Natural killer cell (primary cell): ENCODE measurements around the gene B4GALT7. TPM values are rescaled to one million over a fixed set of nuclear protein-coding genes. Genes with fewer than 3 reads are reported as not detected.

Experiments
- ATAC-seq, 3 donors: fragments of 150-1000 bp in 2 of 3; fragments of 200-7000 bp in 1 of 3; cut with Tn5 transposase; 1 replicate in 1 of 3; 2 replicates in 2 of 3; pipeline ENCODE4 v1.10.0; 2021; ENCODE audit warnings: mild to moderate bottlenecking in 2 of 3, moderate library complexity in 2 of 3
- DNase-seq, 2 donors: peaks; one replicate each; pipeline versions ENCODE4 v3.0.0 to v3.0.0-alpha.2; 2013 to 2021; ENCODE audit warnings: mixed read lengths in 1 of 2
- H3K27ac ChIP-seq: one replicate; pipeline ENCODE4 v1.5.1; 2013; ENCODE audit warnings: mild to moderate bottlenecking, low read length
- H3K27me3 ChIP-seq: one replicate; pipeline ENCODE4 v1.6.1; 2013; ENCODE audit warnings: low read length; ENCODE audit not compliant: control insufficient read depth, insufficient read depth
- H3K36me3 ChIP-seq: one replicate; pipeline ENCODE4 v1.6.1; 2013; ENCODE audit warnings: low read length; ENCODE audit not compliant: control insufficient read depth, insufficient read depth
- H3K4me1 ChIP-seq: one replicate; pipeline ENCODE4 v1.6.1; 2013; ENCODE audit warnings: low read length; ENCODE audit not compliant: control insufficient read depth, insufficient read depth
- H3K4me3 ChIP-seq: one replicate; pipeline ENCODE4 v1.5.1; 2013; ENCODE audit warnings: low read length
- H3K9me3 ChIP-seq: one replicate; pipeline ENCODE4 v1.6.1; 2013; ENCODE audit warnings: low read length; ENCODE audit not compliant: control insufficient read depth, insufficient read depth
- H3K27ac Mint-ChIP-seq, 2 donors: one replicate each; pipeline ENCODE4 v1.8.0; 2022; ENCODE audit warnings: mild to moderate bottlenecking in 2 of 2, mixed read lengths in 2 of 2, moderate library complexity in 1 of 2
- H3K27me3 Mint-ChIP-seq, 2 donors: one replicate each; pipeline ENCODE4 v1.8.0; 2022; ENCODE audit warnings: low read depth in 2 of 2, mixed read lengths in 2 of 2
- H3K36me3 Mint-ChIP-seq: one replicate; pipeline ENCODE4 v1.8.0; 2022; ENCODE audit warnings: mixed read lengths
- H3K4me1 Mint-ChIP-seq, 2 donors: one replicate each; pipeline ENCODE4 v1.8.0; 2022; ENCODE audit warnings: mixed read lengths in 2 of 2
- H3K4me3 Mint-ChIP-seq: one replicate; pipeline ENCODE4 v1.8.0; 2022; ENCODE audit warnings: mild to moderate bottlenecking, moderate library complexity, mixed read lengths
- H3K9me3 Mint-ChIP-seq, 2 donors: one replicate each; pipeline ENCODE4 v1.8.0; 2022; ENCODE audit warnings: mixed read lengths in 2 of 2
- CTCF ChIP-seq: fragments of 200-600 bp; IDR thresholded peaks from one replicate; pipeline ENCODE4 v1.8.0; 2022; ENCODE audit warnings: antibody characterized with exemption
- WGBS: methylation state at CpG from one replicate; pipeline ENCODE4 v1.1.7; 2013; ENCODE audit warnings: missing lambda C conversion rate; ENCODE audit not compliant: insufficient coverage; 5-methylcytosine and 5-hydroxymethylcytosine counted together
- intact Hi-C: fragments of 100-400 bp; cut with micrococcal nuclease; formaldehyde crosslinking; loops from one replicate; pipeline ENCODE4 v1.14.2; 2022
- total RNA-seq, 4 donors: library from RNA; stranded (reverse); fragments of 120-200 nt in 1 of 4; gene quantifications; one replicate each; pipeline versions ENCODE4 v1.2.3 to v1.2.4, GENCODE V29; 2013 to 2022

Gene B4GALT7
- total RNA-seq, 3 donors from 2014 or later (not counting 1 experiment from before 2014, with no cell fraction given), result 28.7 to 38.5 (median 28.7) TPM

- H3K9me3 Mint-ChIP-seq, result no peaks in the 10 kb centered on the region
- Histone ChIP-seq H3K4me3 (no peak overlapping the region), H3K27ac (no peak overlapping the region), H3K36me3 (no peaks in the 10 kb centered on the region), H3K4me1 (peaks cover 21% of the 10 kb centered on the region), H3K9me3 (no peaks in the 10 kb centered on the region), H3K27me3 (no peaks in the 10 kb centered on the region)
- 97% methylated on average over 9 of the region's 13 CpGs for WGBS
- intact Hi-C loops, result no loop called here
- peaks cover 29 to 47% of the 10 kb centered on the region in 2 donors for H3K4me1 Mint-ChIP-seq
- no peak overlapping the region for H3K27ac Mint-ChIP-seq
- ATAC-seq (no peak), DNase-seq (no peak)
- no peaks in the 10 kb centered on the region for H3K36me3 Mint-ChIP-seq
- no peak for TF ChIP-seq CTCF
- peak overlapping the region; percentile 92 for H3K4me3 Mint-ChIP-seq
- no peaks in the 10 kb centered on the region for H3K27me3 Mint-ChIP-seq
Observed at GRCh38 chr5:177601577-177602457, 1.9 kb downstream of the B4GALT7 start.

GRCh38 chr5:177602458-177602830, 2.5 kb downstream of the B4GALT7 start:
- ATAC-seq (no peak), DNase-seq (no peak)
- Histone ChIP-seq H3K4me3 (no peak overlapping the region), H3K4me1 (peaks cover 25% of the 10 kb centered on the region), H3K27ac (no peak overlapping the region), H3K9me3 (no peaks in the 10 kb centered on the region), H3K36me3 (no peaks in the 10 kb centered on the region), H3K27me3 (no peaks in the 10 kb centered on the region)
- H3K27ac Mint-ChIP-seq, result no peak overlapping the region
- H3K27me3 Mint-ChIP-seq, result no peaks in the 10 kb centered on the region
- WGBS, result 97% methylated on average over 4 of the region's 4 CpGs
- peaks cover 29 to 47% of the 10 kb centered on the region in 2 donors for H3K4me1 Mint-ChIP-seq
- no peak overlapping the region for H3K4me3 Mint-ChIP-seq
- H3K9me3 Mint-ChIP-seq, result no peaks in the 10 kb centered on the region
- TF ChIP-seq CTCF, result no peak
- no peaks in the 10 kb centered on the region for H3K36me3 Mint-ChIP-seq
- intact Hi-C loops, result no loop called here

GRCh38 chr5:177603631-177604030, 3.7 kb downstream of the B4GALT7 start:
- no peak overlapping the region for H3K27ac ChIP-seq
- peaks cover 25% of the 10 kb centered on the region for H3K4me1 ChIP-seq
- Mint-ChIP-seq H3K27me3 (no peaks in the 10 kb centered on the region), H3K4me3 (no peak overlapping the region), H3K4me1 (peaks cover 26 to 47% of the 10 kb centered on the region in 2 donors), H3K9me3 (no peaks in the 10 kb centered on the region), H3K27ac (no peak overlapping the region), H3K36me3 (no peaks in the 10 kb centered on the region)
- H3K4me3 ChIP-seq, result no peak overlapping the region
- H3K27me3 ChIP-seq, result no peaks in the 10 kb centered on the region
- intact Hi-C loops, result no loop called here
- ATAC-seq (no peak), DNase-seq (no peak)
- H3K9me3 ChIP-seq, result no peaks in the 10 kb centered on the region
- no peaks in the 10 kb centered on the region for H3K36me3 ChIP-seq
- WGBS, result 92% methylated on average over 8 of the region's 8 CpGs
- TF ChIP-seq CTCF, result no peak
